ENCODE data around the gene GMEB2.

GMEB2 gene

GRCh38 chr20:63594043-63594561, 32.8 kb downstream of the GMEB2 start:
- H3K27ac Mint-ChIP-seq (ENCODE audit: low read depth): no peak overlapping the region
- H3K4me1 Mint-ChIP-seq: peaks cover 3% of the 10 kb centered on the region
- H3K27me3 Mint-ChIP-seq: no peaks in the 10 kb centered on the region
- no peak for DNase-seq (ENCODE audit: low spot score in 2 of 2)
- no peak for ATAC-seq (replicated peaks; ENCODE audit: extremely low read depth, poor library complexity, severe bottlenecking)
- H3K4me3 Mint-ChIP-seq: no peak overlapping the region
- H3K9me3 Mint-ChIP-seq: no peaks in the 10 kb centered on the region
- peaks cover 34% of the 10 kb centered on the region for H3K36me3 Mint-ChIP-seq (ENCODE audit: insufficient read depth)

- Mint-ChIP-seq H3K27ac (ENCODE audit: low read depth) (no peak overlapping the region), H3K9me3 (no peaks in the 10 kb centered on the region)
These were observed 34.2 kb downstream of the GMEB2 start for GRCh38 chr20:63592661-63593060.

GRCh38 chr20:63591786-63592355, 35.0 kb downstream of the GMEB2 start:
- Mint-ChIP-seq H3K27ac (ENCODE audit: low read depth) (no peak overlapping the region), H3K27me3 (no peaks in the 10 kb centered on the region), H3K4me1 (no peaks in the 10 kb centered on the region), H3K9me3 (no peaks in the 10 kb centered on the region), H3K36me3 (ENCODE audit: insufficient read depth) (peaks cover 27% of the 10 kb centered on the region), H3K4me3 (no peak overlapping the region)
- no peak for DNase-seq (ENCODE audit: low spot score in 2 of 2)
- ATAC-seq (replicated peaks; ENCODE audit: extremely low read depth, poor library complexity, severe bottlenecking): no peak

More at GRCh38 chr20:63592661-63593060, 34.2 kb downstream of the GMEB2 start:
- Mint-ChIP-seq H3K27me3 (no peaks in the 10 kb centered on the region), H3K4me1 (no peaks in the 10 kb centered on the region), H3K4me3 (no peak overlapping the region), H3K36me3 (ENCODE audit: insufficient read depth) (peaks cover 28% of the 10 kb centered on the region)
- no peak for DNase-seq (ENCODE audit: low spot score in 2 of 2)
- no peak for ATAC-seq (replicated peaks; ENCODE audit: extremely low read depth, poor library complexity, severe bottlenecking)

- ATAC-seq (replicated peaks; ENCODE audit: extremely low read depth, poor library complexity, severe bottlenecking) (no peak), DNase-seq (ENCODE audit: low spot score in 2 of 2) (no peak)
- Mint-ChIP-seq H3K4me1 (no peaks in the 10 kb centered on the region), H3K9me3 (no peaks in the 10 kb centered on the region), H3K4me3 (no peak overlapping the region), H3K27me3 (no peaks in the 10 kb centered on the region), H3K27ac (ENCODE audit: low read depth) (no peak overlapping the region), H3K36me3 (ENCODE audit: insufficient read depth) (peaks cover 24% of the 10 kb centered on the region)
These were observed 35.8 kb downstream of the GMEB2 start for GRCh38 chr20:63591147-63591533.

- Mint-ChIP-seq H3K4me3 (no peak overlapping the region), H3K4me1 (no peaks in the 10 kb centered on the region), H3K27ac (ENCODE audit: low read depth) (peak overlapping the region; percentile 51), H3K27me3 (no peaks in the 10 kb centered on the region), H3K36me3 (ENCODE audit: insufficient read depth) (peaks cover 20% of the 10 kb centered on the region), H3K9me3 (no peaks in the 10 kb centered on the region)
- ATAC-seq (replicated peaks; ENCODE audit: extremely low read depth, poor library complexity, severe bottlenecking) (no peak), DNase-seq (ENCODE audit: low spot score in 2 of 2) (no peak)
These were observed 36.4 kb downstream of the GMEB2 start for GRCh38 chr20:63590218-63591146.

- Mint-ChIP-seq H3K27me3 (no peaks in the 10 kb centered on the region), H3K4me3 (no peak overlapping the region), H3K9me3 (no peaks in the 10 kb centered on the region), H3K4me1 (no peaks in the 10 kb centered on the region), H3K36me3 (ENCODE audit: insufficient read depth) (peaks cover 17% of the 10 kb centered on the region), H3K27ac (ENCODE audit: low read depth) (peak overlapping the region; percentile 51)
- ATAC-seq (replicated peaks; ENCODE audit: extremely low read depth, poor library complexity, severe bottlenecking): no peak
- no peak for DNase-seq (ENCODE audit: low spot score in 2 of 2)
These were observed 37.4 kb downstream of the GMEB2 start for GRCh38 chr20:63589261-63590217.

GRCh38 chr20:63588641-63589041, 38.3 kb downstream of the GMEB2 start:
- no peaks in the 10 kb centered on the region for H3K9me3 Mint-ChIP-seq
- no peaks in the 10 kb centered on the region for H3K4me1 Mint-ChIP-seq
- H3K27ac Mint-ChIP-seq (ENCODE audit: low read depth): peak overlapping the region; percentile 61
- DNase-seq (ENCODE audit: low spot score in 2 of 2) (no peak), ATAC-seq (replicated peaks; ENCODE audit: extremely low read depth, poor library complexity, severe bottlenecking) (no peak)
- H3K4me3 Mint-ChIP-seq: no peak overlapping the region
- H3K36me3 Mint-ChIP-seq (ENCODE audit: insufficient read depth): peaks cover 15% of the 10 kb centered on the region
- H3K27me3 Mint-ChIP-seq: no peaks in the 10 kb centered on the region

- DNase-seq (ENCODE audit: low spot score in 2 of 2) (no peak), ATAC-seq (replicated peaks; ENCODE audit: extremely low read depth, poor library complexity, severe bottlenecking) (no peak)
- H3K36me3 Mint-ChIP-seq (ENCODE audit: insufficient read depth): peaks cover 15% of the 10 kb centered on the region
These were observed 38.9 kb downstream of the GMEB2 start for GRCh38 chr20:63587776-63588591.

GRCh38 chr20:63587256-63587655, 39.6 kb downstream of the GMEB2 start:
- no peaks in the 10 kb centered on the region for H3K27me3 Mint-ChIP-seq
- peaks cover 15% of the 10 kb centered on the region for H3K36me3 Mint-ChIP-seq (ENCODE audit: insufficient read depth)
- DNase-seq (ENCODE audit: low spot score in 2 of 2) (no peak), ATAC-seq (replicated peaks; ENCODE audit: extremely low read depth, poor library complexity, severe bottlenecking) (no peak)
- no peak overlapping the region for H3K4me3 Mint-ChIP-seq
- H3K27ac Mint-ChIP-seq (ENCODE audit: low read depth): no peak overlapping the region
- H3K9me3 Mint-ChIP-seq: no peaks in the 10 kb centered on the region
- no peaks in the 10 kb centered on the region for H3K4me1 Mint-ChIP-seq

More at GRCh38 chr20:63587776-63588591, 38.9 kb downstream of the GMEB2 start:
- Mint-ChIP-seq H3K4me1 (no peaks in the 10 kb centered on the region), H3K4me3 (no peak overlapping the region), H3K9me3 (no peaks in the 10 kb centered on the region), H3K27ac (ENCODE audit: low read depth) (peak overlapping the region; percentile 61), H3K27me3 (no peaks in the 10 kb centered on the region)

- no peaks in the 10 kb centered on the region for H3K27me3 Mint-ChIP-seq
- no peak overlapping the region for H3K4me3 Mint-ChIP-seq
- DNase-seq (ENCODE audit: low spot score in 2 of 2): no peak
- H3K4me1 Mint-ChIP-seq: no peaks in the 10 kb centered on the region
- ATAC-seq (replicated peaks; ENCODE audit: extremely low read depth, poor library complexity, severe bottlenecking): no peak
- H3K9me3 Mint-ChIP-seq: no peaks in the 10 kb centered on the region
- peaks cover 13% of the 10 kb centered on the region for H3K36me3 Mint-ChIP-seq (ENCODE audit: insufficient read depth)
- no peak overlapping the region for H3K27ac Mint-ChIP-seq (ENCODE audit: low read depth)
These were observed 40.1 kb downstream of the GMEB2 start for GRCh38 chr20:63586797-63587196.

GRCh38 chr20:63585616-63586565, 41.0 kb downstream of the GMEB2 start:
- no peaks in the 10 kb centered on the region for H3K9me3 Mint-ChIP-seq
- no peak overlapping the region for H3K4me3 Mint-ChIP-seq
- ATAC-seq (replicated peaks; ENCODE audit: extremely low read depth, poor library complexity, severe bottlenecking): no peak
- no peaks in the 10 kb centered on the region for H3K27me3 Mint-ChIP-seq
- no peak for DNase-seq (ENCODE audit: low spot score in 2 of 2)
- no peak overlapping the region for H3K27ac Mint-ChIP-seq (ENCODE audit: low read depth)
- H3K36me3 Mint-ChIP-seq (ENCODE audit: insufficient read depth): peaks cover 6% of the 10 kb centered on the region
- no peaks in the 10 kb centered on the region for H3K4me1 Mint-ChIP-seq
